Measurements from ENCODE around the gene PPP1CA.
"Not testable (repeated sequence)": the region's sequence is repeated elsewhere in the genome, so short reads cannot be mapped to it uniquely, and the experiment has no call there.

Gene PPP1CA

DNA sequence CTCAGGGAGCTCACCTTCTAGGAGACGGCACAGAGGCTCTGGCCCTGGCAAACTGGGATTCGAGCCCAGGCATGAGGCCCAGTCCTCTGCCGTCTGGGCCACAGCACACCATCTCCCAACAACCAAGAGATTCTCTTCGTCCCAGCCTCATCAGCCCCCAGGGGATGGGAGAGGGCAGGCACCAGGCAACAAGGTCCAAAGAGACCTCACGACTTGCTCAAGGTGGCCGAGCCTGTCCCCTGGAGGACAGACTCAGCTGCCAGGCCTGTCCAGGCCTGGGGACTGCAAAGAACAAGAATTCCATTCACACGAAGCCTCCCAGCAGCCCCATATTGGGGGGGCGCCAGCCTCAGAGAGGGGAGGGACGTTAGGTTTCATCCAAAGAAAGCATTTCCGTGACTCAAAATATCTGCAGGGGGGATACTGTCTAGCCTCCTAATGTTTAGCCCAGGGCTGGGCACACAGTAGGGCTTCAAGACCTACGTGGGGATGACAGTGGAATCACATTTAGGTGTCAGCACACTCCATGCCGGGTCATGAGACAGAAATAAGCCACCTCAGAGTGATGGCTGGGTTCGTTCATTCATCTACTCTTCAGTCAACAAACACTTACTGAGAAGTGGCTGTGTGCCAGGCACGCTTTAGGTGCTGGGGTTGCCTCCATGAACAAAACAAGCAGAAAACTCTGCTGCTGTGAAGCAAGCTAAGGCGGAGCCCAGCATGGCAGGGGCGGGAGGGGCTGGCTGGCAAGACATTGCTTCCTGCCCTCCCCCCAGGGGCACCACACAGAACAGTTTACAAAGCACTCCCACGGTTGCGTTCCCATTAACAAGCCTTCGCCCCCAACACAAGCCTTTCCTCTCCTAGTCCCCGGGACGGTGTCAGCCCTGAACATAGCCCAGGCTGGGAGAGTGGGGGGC, 15.0 kb upstream of the PPP1CA start:
- DNase-seq: peak; percentile 73

GRCh38 chr11:67415501-67416304, 14.0 kb upstream of the PPP1CA start, which contains the start of gene CARNS1:
TSS of gene CARNS1 (plus strand) at chr11:67415678. CDS start at chr11:67416200, 522 bp downstream.
- no peak for DNase-seq

DNA sequence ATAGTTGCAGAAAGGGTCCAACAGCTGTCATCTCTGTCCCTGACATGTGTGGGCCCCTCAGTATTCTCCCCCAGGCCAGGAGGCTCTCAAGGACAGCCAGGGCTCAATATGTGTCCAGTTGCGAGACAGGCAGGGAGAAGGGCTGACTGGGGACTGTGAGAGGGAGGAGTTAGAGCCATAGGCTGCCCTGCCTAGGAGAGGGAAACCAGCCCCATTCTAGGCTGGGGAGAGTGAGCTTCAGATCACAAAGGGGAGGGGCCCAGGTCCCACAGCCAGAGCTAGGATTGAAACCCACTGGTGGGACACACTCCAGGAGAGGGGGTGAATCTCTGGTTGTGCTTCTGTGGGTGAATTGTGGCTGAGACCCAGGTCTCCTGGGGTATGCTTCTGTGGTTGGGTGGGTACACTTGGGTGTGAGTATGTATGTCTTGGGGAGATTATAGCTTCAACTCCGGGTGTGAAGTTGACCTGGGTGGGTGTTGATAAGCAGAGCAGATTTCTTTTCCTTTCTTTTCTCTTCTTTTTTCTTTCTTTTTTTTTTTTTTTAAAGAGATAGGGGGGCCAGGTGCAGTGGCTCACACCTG, 11.7 kb upstream of the PPP1CA start:
- no peak for DNase-seq

- no peak for DNase-seq
These were observed 11.0 kb upstream of the PPP1CA start for GRCh38 chr11:67412495-67413179.

DNA sequence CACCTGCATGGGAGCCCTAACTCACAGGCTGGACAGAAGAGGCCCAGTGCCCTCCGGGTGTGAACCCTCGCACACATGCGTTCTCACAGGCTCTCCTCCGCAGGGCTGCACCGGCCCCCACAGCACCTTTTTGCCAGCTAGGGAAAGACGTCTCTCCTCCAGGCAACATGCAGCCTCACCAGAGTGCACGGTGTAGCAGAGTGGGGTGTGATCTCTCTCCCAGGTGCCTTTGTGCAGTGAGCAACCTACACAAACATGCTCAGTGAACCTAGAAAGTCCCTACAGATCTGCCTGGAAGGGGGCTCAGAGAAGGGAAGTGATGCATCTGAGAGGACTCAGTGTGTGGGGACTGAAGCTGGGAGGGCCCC, 10.1 kb upstream of the PPP1CA start:
- no peak for DNase-seq

DNA sequence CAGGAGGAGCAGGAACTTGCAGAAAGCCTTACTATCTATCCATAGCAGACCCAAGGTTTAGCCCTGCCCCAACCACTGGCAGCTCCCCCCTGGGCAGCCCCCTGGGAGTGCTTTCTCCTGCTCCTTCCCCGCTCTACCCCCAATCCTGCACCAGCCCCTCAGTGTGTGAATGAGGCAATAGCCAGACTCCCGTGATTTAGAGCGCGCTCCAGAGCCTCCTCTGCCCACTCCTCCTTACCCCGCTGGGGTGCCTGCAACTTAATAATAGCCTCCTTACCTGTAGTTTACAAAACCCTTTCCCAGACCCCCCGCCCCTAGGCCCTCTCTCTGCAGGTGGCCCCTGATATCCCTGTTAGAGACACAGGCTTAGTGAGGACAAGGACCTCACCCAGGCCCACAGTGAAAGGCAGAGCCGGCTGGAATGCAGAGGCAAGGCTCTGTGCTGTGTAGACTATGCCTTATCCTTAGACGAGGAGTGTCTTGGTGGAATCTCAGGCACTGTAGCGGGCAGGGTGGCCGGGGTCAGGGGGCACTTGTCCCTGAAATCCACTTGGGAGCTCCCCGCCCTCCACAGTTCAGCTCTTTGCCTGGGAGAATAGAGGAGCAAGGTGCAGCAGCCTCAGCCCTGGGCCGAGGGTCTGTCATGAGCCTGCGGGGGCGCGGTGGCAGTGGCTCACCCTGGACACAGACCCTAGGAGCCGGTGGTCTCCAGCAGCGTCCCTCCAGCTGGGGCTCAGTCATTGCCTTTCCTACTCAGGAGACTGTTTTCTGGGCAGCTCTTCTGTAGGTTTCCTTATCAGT, 9.5 kb upstream of the PPP1CA start:
- DNase-seq: no peak

- DNase-seq: no peak
These were observed 8.7 kb upstream of the PPP1CA start for GRCh38 chr11:67410369-67410831.

DNA sequence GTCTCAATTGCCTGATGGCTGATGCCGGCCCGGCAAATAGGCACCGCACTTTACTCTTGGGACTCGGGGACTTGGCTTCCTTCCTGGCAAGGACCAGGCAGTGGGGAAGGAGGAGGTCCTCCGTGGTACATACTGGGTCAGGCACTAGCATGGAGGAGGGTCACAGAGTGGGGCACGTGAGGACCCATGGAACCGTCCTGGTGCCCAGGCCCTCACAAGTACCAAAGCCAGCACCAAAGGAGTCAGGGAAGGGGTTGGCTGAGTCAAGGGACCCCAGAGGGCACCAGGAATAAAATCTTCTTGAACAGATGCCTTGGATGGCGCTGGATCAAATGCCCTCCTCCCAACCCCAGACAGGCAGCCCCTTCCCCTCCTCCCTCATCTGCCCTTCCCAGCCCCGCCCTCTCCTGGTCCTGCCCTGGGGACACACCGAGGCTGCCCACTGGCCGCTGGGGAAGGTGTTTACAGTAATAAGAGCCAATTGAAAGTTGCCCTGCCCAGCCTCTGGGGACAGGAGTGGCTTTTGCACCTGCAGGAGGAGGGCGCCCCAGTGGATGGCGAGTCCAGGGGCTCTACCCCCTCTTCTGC, 8.2 kb upstream of the PPP1CA start:
- DNase-seq: no peak

DNA sequence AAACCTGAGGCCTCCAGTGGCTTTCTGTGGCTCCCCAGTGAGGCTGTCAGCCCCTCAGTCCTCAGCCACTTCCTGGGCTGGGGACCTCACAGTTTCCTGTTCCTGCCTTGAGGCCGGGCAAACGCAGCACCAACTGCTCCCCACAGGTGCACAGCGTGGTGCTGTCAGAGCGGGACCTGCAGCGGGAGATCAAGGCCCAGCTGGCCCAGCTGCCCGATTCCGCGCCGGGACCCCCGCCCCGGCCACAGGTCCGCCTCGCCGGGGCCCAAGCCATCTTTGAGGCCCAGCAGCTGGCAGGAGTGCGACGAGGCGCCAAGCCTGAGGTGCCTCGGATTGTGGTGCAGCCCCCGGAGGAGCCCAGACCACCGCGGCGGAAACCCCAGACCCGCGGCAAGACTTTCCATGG, 7.6 kb upstream of the PPP1CA start:
- peak; percentile 54 for DNase-seq

DNA sequence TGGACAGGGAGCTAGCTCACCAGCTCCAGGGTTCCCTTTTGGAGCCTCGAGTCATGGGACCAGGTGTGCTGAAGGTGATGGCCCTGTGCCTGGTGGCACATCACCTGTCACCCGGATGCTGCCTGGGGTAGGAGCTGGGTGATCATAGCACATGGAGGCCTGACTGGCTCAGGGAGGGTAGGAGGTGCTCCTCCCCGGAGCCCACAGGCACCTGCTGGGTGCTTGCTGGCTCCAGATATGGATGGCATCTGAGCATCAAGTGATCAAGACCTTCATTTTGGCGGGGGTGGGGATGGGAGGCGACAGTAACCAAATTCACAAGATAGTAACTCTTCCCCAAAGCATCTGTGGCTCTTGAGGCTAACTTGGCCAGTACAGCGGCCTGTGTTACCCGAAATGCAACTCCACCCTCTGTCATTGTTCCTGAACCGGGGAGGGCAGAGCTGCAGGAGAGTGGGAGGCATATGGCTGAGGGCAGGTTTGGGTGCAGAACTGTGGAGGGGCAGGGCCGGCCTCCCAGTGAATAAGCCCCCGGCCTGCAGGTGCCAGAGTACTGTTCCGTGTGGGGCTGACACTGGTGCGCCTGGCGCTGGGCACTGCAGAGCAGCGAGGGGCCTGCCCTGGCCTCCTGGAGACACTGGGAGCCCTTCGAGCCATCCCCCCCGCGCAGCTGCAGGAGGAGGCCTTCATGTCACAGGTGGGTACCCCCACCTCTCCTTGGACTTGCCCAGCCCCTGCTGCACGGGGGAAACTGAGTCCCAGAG, 7.0 kb upstream of the PPP1CA start:
- no peak for DNase-seq

- DNase-seq: no peak
These were observed 6.1 kb upstream of the PPP1CA start for GRCh38 chr11:67407688-67408163.

DNA sequence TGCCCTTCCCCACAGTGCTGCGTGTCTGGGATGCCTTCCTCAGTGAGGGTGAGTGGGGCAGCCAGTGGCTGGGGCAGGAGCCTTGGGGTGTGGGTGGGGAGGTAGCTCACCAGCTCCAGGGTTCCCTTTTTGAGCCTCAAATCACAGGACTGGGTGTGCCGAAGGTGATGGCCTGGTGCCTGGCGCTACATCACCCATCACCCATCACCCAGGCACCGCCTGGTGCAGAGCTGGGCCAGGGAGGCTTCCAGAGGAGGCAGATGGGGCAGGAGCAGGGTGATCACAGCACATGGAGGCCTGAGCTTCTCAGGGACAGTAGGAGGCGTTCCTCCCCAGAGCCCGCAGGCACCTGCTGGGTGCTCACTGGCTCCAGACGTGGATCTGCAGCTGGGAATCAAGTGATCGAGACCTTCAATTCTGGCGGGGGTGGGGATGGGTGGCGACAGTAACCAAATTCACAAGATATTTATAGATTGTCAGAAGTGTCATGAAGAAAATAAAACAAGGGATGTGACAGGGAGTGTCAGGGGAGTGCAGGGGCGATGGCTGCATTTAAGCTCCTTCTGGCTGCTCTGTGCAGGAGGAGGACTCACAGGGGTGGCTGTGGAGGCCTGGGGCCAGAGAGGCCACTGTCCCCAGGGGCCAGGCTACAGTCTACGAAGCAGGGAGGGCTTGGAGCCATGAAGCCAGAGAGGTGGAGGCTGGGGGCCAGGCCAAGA, 5.5 kb upstream of the PPP1CA start:
- DNase-seq: no peak

- DNase-seq: no peak
These were observed 4.8 kb upstream of the PPP1CA start for GRCh38 chr11:67406420-67406968.

DNA sequence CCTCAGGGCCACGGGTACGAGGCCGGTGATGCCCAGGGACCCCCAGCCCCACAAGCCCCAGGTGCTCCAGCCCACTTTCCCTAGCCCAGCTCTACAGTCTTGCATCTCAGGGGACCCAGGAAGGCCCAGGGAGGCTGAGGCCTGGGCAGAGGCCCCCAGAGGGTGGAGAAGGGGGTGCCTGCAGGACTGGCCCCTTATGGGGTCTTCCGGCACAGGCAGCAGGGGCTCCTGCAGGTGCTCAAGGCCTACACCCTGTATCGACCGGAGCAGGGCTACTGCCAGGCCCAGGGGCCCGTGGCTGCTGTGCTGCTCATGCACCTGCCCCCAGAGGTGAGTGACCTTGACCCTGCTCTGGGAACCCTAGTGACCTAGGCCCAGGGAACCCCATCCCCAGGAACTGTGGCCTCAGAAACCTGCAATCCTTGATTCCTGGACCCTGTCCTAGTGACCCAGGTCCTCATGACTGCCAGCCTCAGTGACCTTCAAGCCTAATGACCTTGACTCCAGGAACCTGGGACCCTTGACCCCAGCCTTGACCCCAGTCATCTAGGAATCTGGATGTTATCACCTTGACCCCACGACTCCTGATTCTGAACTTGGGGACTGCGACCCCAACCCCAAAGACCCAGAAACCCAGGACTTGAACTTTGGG, 4.2 kb upstream of the PPP1CA start:
- DNase-seq: no peak

GRCh38 chr11:67405196-67405567, 3.5 kb upstream of the PPP1CA start:
- DNase-seq: no peak

DNA sequence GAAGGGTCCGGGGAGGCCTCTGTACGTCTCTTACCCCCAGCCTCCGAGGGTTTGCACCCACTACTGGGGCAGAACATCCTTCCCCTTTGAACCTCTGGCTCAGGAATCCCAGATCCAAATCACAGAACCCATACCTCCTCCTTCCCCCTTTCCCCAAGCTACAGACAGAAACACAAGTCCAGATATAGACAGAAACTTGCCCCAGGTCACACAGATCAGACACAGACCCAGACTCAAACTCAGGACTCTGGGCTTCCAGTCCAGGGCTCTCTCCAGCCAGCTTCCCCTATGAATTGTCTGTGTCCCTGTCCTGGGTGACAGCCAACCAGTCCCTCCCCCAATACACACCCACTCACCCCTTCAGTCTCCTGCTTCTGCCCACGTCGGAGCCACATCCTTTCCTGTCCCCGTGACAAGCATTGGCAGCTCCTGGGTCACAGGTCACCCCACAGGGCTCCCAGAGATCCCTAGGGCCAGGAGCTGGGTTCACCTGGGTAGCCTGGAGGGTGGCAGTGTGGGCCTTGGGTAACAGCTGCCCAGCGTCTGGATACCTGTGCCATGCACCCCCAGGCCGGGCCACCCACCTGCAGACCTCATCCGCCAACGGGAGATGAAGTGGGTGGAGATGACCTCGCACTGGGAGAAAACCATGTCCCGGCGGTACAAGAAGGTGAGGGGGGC, 3.0 kb upstream of the PPP1CA start:
- DNase-seq: no peak

DNA sequence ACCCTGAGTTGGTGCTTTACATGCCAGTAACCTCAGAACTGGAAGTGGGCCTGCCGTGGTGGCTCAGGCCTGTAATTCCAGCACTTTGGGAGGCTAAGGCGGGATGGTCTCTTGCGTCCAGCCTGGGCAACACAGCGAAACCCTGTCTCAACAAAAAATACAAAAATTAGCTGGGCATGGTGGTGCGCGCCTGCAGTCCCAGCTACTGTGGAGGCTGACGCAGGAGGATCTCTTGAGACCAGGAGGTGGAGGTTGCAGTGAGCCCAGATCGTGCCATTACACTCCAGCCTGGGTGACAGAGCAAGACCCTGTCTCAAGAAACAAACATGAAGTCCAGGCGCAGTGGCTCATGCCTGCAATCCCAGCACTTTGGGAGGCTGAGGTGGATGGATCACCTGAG, 1.4 kb upstream of the PPP1CA start:
- DNase-seq: not testable (repeated sequence)

DNA sequence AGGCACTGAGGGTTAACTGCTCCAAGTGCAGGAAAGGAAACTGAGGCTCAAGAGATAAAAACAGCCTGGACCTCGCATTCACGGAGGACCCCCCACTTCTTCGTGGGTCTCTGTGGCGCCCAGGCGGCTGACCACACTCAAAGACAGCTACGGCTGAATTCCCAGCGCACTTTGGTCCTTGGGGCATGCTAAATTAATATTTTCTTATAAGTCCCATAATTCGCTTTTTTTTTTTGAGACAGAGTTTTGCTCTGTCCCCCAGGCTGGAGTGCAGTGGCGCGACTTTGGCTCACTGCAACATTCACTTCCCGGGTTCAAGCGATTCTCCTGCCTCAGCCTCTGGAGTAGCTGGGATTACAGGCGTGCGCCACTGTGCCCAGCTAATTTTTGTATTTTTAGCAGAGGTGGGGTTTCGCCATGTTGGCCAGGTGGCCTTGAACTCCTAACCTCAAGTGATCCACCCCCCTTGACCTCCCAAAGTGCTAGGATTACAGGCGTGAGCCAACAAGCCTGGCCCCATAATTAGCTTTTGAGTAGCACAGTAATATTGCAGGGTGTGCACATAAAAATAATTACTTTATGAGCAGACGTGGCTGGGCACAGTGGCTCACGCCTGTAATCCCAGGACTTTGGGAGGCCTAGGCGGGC, 658 bp upstream of the PPP1CA start:
- not testable (repeated sequence) for DNase-seq
